Gastroesophageal sphincter (tissue), 4 donors: Measurements from ENCODE around the gene PLAAT5. TPM values are rescaled to one million over a fixed set of nuclear protein-coding genes. Genes with fewer than 3 reads are reported as not detected.
A peak's percentile ranks its signal among the peaks of the same experiment; 100 is the strongest.

Source experiments
- ATAC-seq: fragments of 150-250 bp; one replicate; pipeline ENCODE4 v1.9.1; 2016; ENCODE audit warnings: mild to moderate bottlenecking, moderate library complexity
- H3K27ac ChIP-seq, 4 donors: fragments of 200-600 bp; sonication (generic) in 3 of 4; 1 replicate in 3 of 4; 2 replicates in 1 of 4; pipeline ENCODE4 v1.5.1; 2016 to 2019
- H3K27me3 ChIP-seq: fragments of 200-600 bp; sonication (generic); one replicate; pipeline ENCODE4 v1.5.1; 2019
- H3K36me3 ChIP-seq, 2 donors: fragments of 200-600 bp; sonication (generic); one replicate each; pipeline ENCODE4 v1.5.1; 2019; ENCODE audit warnings: control low read depth in 1 of 2
- H3K4me1 ChIP-seq, 3 donors: fragments of 200-600 bp; sonication (generic); 1 replicate in 2 of 3; 2 replicates in 1 of 3; pipeline ENCODE4 v1.5.1; 2016 to 2019; ENCODE audit warnings: control low read depth in 2 of 3
- H3K4me3 ChIP-seq, 2 donors: fragments of 200-600 bp; sonication (generic); one replicate each; pipeline ENCODE4 v1.5.1; 2019; ENCODE audit warnings: mild to moderate bottlenecking in 1 of 2, moderate library complexity in 1 of 2
- H3K9me3 ChIP-seq, 3 donors: fragments of 200-600 bp; sonication (generic); one replicate each; pipeline ENCODE4 v1.5.1; 2017 to 2019; ENCODE audit warnings: control low read depth in 2 of 3
- EP300 ChIP-seq: sonication (generic); formaldehyde crosslinking; IDR thresholded peaks from one replicate; pipeline ENCODE4 v1.6.1; 2017; ENCODE audit warnings: antibody characterized with exemption, mild to moderate bottlenecking
- POLR2A ChIP-seq, 2 donors: fragments of 450-650 bp; IDR thresholded peaks; one replicate each; pipeline ENCODE4 v1.6.1; 2017; ENCODE audit warnings: antibody characterized with exemption in 2 of 2, mild to moderate bottlenecking in 2 of 2, moderate library complexity in 1 of 2
- POLR2AphosphoS5 ChIP-seq: sonication (generic); formaldehyde crosslinking; IDR thresholded peaks from one replicate; pipeline ENCODE4 v1.6.1; 2017; ENCODE audit warnings: antibody characterized with exemption
- WGBS, 2 donors: methylation state at CpG; one replicate each; pipeline ENCODE4 v1.1.5; 2018; ENCODE audit warnings: low coverage in 1 of 2; 5-methylcytosine and 5-hydroxymethylcytosine counted together
- total RNA-seq, 4 donors: library from RNA; depleted of rRNA; stranded (reverse); fragments of >200 nt; gene quantifications; one replicate each; pipeline ENCODE4 v1.1.0, GENCODE V29; 2016
- TF ChIP-seq, protein P1 (sequence below), 4 experiments: fragments of 200-600 bp in 2 of 4; fragments of 450-650 bp in 2 of 4; sonication (generic) in 1 of 4; IDR thresholded peaks; one replicate each; pipeline ENCODE4 v1.5.1; 2017 to 2019; ENCODE audit warnings: antibody characterized with exemption in 4 of 4, mild to moderate bottlenecking in 2 of 4, moderate library complexity in 2 of 4

PLAAT5 gene
- total RNA-seq, 4 donors from 2014 or later, result 3.4 to 8.3 (median 5.5) TPM

DNA sequence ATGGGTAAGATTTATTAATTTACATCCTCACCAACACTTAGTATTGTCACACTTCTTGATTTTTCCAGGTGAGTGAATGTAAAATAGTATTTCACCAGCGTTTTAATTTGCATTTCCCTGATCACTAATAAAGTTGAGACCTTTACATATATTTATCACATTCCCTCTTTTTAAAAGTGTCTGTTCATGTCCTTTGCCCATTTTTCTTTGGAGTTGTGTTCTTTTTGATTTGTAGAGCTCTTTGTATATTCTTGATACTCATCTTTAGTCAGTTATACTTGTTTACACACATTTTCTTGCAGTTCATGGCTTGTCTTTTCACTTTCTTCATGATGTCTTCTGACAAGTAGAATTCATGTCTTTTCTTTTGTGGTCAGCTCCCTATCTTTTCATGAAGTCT, 2.2 kb upstream of the PLAAT5 start:
- no peak overlapping the region for H3K4me3 ChIP-seq
- ATAC-seq, result no peak
- no peaks in the 10 kb centered on the region for H3K36me3 ChIP-seq
- no peak overlapping the region for H3K27ac ChIP-seq
- TF ChIP-seq POLR2AphosphoS5 (no peak), POLR2A (IDR thresholded peaks at IDR 0.05) (no peak), EP300 (no peak)
- TF ChIP-seq, protein P1, sequence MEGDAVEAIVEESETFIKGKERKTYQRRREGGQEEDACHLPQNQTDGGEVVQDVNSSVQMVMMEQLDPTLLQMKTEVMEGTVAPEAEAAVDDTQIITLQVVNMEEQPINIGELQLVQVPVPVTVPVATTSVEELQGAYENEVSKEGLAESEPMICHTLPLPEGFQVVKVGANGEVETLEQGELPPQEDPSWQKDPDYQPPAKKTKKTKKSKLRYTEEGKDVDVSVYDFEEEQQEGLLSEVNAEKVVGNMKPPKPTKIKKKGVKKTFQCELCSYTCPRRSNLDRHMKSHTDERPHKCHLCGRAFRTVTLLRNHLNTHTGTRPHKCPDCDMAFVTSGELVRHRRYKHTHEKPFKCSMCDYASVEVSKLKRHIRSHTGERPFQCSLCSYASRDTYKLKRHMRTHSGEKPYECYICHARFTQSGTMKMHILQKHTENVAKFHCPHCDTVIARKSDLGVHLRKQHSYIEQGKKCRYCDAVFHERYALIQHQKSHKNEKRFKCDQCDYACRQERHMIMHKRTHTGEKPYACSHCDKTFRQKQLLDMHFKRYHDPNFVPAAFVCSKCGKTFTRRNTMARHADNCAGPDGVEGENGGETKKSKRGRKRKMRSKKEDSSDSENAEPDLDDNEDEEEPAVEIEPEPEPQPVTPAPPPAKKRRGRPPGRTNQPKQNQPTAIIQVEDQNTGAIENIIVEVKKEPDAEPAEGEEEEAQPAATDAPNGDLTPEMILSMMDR (IDR thresholded peaks at IDR 0.05), result no peak
- no peaks in the 10 kb centered on the region for H3K27me3 ChIP-seq
- WGBS, 2 donors, result 93 to 100% methylated on average over 1 of the region's 1 CpG
- H3K4me1 ChIP-seq, result peaks cover 7 to 38% (median 11%) of the 10 kb centered on the region in 3 donors
- H3K9me3 ChIP-seq, result no peaks in the 10 kb centered on the region

DNA sequence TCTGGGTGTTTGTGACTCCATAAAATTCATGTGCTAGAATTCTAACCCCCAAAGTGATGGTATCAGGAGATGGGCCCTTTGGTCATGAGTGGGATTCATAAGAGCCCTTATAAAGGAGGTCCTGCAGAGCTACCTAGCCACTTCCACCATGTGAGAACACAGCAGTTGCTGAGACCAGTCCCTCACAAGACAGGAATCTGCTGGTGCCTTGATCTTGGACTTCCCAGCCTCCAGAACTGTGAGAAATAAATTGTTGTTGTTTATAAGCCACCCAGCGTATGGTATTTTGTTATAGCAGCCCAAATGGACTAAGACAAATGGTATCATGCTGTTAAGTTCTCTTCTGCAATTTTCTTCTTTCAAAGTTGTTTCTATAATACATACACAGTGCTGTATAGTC, 1.5 kb upstream of the PLAAT5 start:
- ATAC-seq, result no peak
- TF ChIP-seq EP300 (no peak), POLR2A (IDR thresholded peaks at IDR 0.05) (no peak), POLR2AphosphoS5 (no peak)
- TF ChIP-seq, protein P1 (IDR thresholded peaks at IDR 0.05), result no peak
- Histone ChIP-seq H3K9me3 (no peaks in the 10 kb centered on the region), H3K36me3 (no peaks in the 10 kb centered on the region), H3K4me3 (no peak overlapping the region), H3K27ac (peak overlapping the region in 2 of 4 donors; percentile 89 to 91), H3K4me1 (peaks cover 7 to 38% (median 11%) of the 10 kb centered on the region in 3 donors), H3K27me3 (no peaks in the 10 kb centered on the region)
- 93 to 100% methylated on average over 1 of the region's 1 CpG for WGBS, 2 donors

DNA sequence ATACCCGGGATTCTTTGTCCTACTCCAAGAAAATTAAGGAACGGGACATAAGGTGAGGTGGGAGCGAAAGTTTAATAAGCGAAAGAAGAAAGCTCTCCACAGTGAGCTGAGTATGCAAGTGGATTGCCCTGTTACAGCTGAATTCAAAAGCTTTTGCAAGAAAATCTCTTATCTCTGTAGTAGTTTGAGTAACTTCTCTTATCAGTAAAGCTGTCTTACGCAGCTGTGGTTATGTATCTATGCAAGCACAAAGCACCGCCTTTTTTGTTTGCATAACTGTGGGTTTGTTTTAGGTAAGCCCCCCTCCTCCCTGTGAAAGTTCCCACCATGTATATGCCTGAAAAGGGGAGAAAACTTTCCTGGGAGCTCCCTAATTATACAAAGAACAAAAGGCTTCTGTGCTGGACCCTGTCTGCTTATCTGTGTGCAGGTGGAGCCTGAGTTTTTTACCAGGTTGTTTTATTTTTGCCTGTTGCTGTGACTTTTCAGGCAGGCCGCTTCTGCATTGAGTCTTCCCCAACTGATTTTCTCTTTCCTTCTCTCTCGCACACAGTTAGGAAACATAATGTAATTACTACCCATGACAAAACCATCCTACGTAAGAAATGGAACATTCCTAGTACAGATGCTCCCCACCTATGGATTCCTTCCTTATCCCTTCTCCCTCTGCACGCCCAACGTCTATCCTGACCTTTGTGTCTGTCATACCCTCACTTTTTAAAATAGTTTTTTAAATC, 837 bp upstream of the PLAAT5 start:
- Histone ChIP-seq H3K9me3 (no peaks in the 10 kb centered on the region), H3K4me3 (peak overlapping the region; percentile 70 to 93), H3K4me1 (peaks cover 7 to 38% (median 11%) of the 10 kb centered on the region in 3 donors), H3K27me3 (no peaks in the 10 kb centered on the region), H3K27ac (peak overlapping the region; percentile 58 to 93 (median 90)), H3K36me3 (no peaks in the 10 kb centered on the region)
- WGBS, 2 donors, result 32% methylated on average over 6 to 11 of the region's 11 CpGs
- ATAC-seq, result no peak
- no peak for TF ChIP-seq POLR2A (IDR thresholded peaks at IDR 0.05)
- no peak for TF ChIP-seq EP300
- no peak for TF ChIP-seq POLR2AphosphoS5
- TF ChIP-seq, protein P1 (IDR thresholded peaks at IDR 0.05), result no peak

DNA sequence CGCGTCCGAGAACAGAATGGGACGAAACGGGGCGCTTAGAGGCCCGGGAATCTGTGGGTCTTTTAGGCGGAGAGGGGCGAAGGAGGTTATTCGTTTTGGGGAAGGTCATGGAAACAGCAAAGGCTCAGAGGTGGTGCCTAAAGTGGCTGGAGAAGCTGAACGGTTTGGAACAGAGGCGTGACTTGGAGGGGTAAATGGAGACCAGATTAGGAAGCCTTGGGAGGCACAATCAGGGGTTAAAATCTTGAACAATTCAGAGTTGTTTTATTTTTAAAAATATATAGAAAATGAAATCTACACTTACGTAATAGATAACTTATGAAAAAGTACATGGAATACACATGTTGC, 247 bp upstream of the PLAAT5 start:
- TF ChIP-seq EP300, result no peak
- TF ChIP-seq POLR2AphosphoS5, result no peak
- no peak for TF ChIP-seq POLR2A (IDR thresholded peaks at IDR 0.05)
- TF ChIP-seq, protein P1 (IDR thresholded peaks at IDR 0.05), result no peak
- ATAC-seq, result no peak
- peaks cover 7 to 38% (median 11%) of the 10 kb centered on the region in 3 donors for H3K4me1 ChIP-seq
- no peaks in the 10 kb centered on the region for H3K36me3 ChIP-seq
- 1 to 2% methylated on average over 13 of the region's 13 CpGs for WGBS, 2 donors
- no peaks in the 10 kb centered on the region for H3K9me3 ChIP-seq
- no peaks in the 10 kb centered on the region for H3K27me3 ChIP-seq
- peak overlapping the region; percentile 70 to 93 for H3K4me3 ChIP-seq
- H3K27ac ChIP-seq, result peak overlapping the region; percentile 82 to 93 (median 90)

DNA sequence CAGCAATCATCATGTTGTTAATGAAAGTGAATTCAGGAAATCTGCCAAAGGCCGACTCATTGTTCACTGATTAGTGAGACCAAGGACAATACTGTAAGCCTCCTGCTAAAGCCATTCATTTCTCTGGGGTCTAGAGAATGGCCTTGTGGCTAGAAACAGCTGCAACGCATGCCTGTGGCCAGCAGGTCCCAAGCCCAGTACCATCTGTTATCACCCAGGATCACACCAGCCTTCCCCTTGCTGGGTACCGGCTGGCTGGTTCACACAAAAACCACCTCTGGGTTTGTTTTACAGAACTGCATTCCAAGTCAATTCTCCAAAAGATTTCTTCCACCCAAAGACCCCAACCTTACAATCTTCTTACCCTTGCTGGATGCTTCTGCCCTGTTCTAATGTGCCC, 1.1 kb downstream of the PLAAT5 start:
- H3K36me3 ChIP-seq, result no peaks in the 10 kb centered on the region
- no peak for ATAC-seq
- TF ChIP-seq POLR2AphosphoS5, result no peak
- TF ChIP-seq EP300, result no peak
- TF ChIP-seq POLR2A (IDR thresholded peaks at IDR 0.05), result no peak
- TF ChIP-seq, protein P1 (IDR thresholded peaks at IDR 0.05), result peak in 1 of 4 experiments; percentile 23
- H3K4me1 ChIP-seq, result peaks cover 7 to 38% (median 11%) of the 10 kb centered on the region in 3 donors
- no peaks in the 10 kb centered on the region for H3K27me3 ChIP-seq
- H3K4me3 ChIP-seq, result peak overlapping the region; percentile 70 to 93
- H3K27ac ChIP-seq, result peak overlapping the region; percentile 82 to 93 (median 90)
- WGBS, 2 donors, result 53 to 60% methylated on average over 3 of the region's 3 CpGs
- peaks cover 0 to 7% (median 0%) of the 10 kb centered on the region in 3 donors for H3K9me3 ChIP-seq
